GM21576 (cell line): ENCODE results near the gene CENATAC.
"Not testable (repeated sequence)": the region's sequence is repeated elsewhere in the genome, so short reads cannot be mapped to it uniquely, and the experiment has no call there.

Experiments used
- ATAC-seq: cut with Tn5 transposase; IDR thresholded peaks from one replicate; pipeline ENCODE4 v1.9.1; 2021; ENCODE audit warnings: mild to moderate bottlenecking, moderate library complexity; ENCODE audit not compliant: unreplicated experiment

The CENATAC gene

DNA sequence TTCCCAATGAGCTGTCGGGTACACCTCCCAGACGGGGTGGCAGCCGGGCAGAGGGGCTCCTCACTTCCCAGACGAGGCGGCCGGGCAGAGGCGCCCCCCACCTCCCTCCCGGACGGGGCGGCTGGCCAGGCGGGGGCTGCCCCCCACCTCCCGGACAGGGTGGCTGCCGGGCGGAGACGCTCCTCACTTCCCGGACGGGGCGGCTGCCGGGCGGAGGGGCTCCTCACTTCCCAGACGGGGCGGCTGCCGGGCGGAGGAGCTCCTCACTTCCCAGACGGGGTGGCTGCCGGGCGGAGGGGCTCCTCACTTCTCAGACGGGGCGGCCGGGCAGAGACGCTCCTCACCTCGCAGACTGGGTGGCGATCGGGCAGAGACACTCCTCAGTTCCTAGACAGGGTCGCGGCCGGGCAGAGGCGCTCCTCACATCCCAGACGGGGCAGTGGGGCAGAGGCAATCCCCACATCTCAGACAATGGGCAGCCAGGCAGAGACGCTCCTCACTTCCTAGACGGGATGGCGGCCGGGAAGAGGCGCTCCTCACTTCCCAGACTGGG is 6.4 kb upstream of the CENATAC start:
- ATAC-seq, result not testable (repeated sequence)

DNA sequence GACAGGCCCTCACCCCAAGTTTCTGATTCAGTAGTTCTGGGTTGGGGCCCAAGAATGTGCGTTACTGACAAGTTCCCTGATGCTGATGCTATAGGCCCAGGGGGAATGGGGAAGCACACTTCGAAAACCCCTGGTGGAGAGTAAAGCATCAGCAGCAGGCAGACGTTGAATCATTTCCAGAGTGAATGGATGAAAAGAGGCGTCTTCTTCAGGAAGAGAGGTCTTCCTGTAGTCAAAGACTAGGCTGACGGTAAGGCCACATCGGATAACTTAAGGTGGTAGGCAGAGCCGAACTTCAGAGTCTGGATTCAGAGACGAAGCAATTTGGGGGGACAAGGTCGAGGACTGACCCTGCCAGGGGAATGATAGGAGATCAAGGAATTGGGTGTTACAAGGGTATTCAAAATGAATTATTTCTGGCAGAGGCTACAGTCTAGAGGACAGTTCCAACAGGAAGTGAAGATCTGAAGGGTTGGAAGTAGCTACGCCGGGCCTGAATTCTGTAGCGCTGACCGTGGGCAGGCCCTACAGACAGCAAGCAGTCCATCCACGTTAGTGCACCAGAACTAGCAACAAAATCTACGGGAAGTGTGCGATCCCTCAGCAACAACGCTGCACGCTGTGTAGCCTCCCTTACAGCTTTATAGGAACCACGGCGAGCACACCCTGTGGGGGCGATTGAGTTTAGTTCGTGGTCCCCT is 862 bp upstream of the CENATAC start:
- ATAC-seq, result peak; percentile 11

DNA sequence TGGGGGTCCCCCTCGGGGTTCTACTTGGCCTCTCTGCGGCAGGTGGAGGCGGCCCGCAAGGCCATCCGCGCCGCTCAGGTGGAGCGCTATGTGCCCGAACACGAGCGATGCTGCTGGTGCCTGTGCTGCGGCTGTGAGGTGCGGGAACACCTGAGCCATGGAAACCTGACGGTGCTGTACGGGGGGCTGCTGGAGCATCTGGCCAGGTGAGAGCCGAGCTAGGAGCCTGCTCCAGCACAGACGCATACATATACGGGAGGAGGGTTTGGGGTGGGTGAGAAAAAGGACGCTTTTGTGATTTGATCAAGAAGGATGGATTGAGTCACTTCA is 415 bp downstream of the CENATAC start:
- peak; percentile 17 for ATAC-seq

DNA sequence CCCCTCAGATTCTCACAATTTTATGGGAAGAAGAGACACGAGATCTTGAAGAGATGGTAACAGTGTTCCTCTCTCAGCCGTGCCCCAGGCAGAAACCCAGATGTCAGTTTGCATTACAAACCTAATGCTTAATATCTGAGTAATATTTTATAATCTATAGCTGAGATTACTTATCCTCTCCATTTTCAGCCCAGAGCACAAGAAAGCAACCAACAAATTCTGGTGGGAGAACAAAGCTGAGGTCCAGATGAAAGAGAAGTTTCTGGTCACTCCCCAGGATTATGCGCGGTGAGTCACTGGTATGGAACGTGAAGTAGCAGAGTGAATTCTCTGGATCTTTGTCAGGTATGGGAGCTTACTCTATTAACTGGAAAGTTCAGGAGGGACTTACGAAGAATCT is 884 bp downstream of the CENATAC start:
- no peak for ATAC-seq

DNA sequence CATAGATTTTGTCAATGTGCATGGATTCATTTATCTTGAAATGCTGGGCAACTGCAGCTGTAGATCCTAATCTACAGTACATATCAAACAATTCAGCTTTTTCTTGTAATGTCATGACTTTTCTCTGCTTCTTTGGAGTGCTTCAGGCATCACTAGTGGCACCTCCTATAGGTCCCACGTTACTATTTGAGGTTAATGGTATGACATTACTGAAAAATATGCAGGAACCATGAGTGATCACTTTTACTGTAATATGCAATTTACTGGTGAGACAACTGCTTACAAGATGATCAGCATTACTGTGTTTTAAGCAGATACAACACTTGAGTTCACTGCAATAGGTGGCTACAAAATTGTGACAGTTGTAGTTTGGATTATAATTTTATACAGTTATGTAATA is 3.0 kb downstream of the CENATAC start:
- no peak for ATAC-seq

DNA sequence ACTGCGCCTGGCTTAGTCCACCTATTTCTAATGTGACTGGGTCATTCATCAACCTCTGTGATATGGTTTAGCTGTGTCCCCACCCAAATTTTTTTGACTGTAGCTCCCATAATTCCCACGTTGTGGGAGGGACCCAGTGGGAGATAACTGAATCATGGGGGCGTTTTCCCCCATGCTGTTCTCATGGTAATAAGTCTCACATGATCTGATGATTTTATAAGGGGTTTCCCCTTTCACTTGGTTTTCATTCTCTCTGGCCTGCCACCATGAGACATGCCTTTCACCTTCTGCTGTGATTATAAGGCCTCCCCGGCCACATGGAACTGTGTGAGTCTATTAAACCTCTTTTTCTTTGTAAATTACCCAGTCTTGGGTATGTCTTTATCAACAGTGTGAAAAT is 8.7 kb downstream of the CENATAC start:
- ATAC-seq, result no peak

DNA sequence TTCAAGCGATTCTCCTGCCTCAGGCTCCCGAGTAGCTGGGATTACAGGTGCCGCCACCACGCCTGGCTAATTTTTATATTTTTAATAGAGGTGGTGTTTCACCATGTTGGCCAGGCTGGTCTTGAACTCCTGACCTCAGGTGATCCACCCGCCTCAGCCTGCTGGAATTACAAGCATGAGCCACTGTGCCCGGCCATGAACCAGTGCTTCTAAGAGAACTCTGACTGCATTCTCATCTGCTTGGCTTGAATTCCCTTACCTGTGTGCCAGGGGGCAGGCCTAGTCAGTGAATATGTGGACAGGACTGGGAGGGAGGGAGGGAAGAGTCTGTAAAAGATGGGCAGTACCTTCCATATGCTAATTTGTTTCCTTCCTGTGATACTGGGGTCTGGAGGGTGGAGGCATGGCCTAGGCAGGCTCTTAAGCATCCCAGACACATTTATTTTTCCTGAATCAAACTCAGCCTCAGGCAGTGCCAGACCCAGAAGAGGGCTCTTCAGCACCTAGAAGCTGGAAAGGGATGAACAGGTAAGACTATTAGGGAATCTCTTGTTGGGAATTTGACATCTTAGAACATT is 13.6 kb downstream of the CENATAC start:
- no peak for ATAC-seq

DNA sequence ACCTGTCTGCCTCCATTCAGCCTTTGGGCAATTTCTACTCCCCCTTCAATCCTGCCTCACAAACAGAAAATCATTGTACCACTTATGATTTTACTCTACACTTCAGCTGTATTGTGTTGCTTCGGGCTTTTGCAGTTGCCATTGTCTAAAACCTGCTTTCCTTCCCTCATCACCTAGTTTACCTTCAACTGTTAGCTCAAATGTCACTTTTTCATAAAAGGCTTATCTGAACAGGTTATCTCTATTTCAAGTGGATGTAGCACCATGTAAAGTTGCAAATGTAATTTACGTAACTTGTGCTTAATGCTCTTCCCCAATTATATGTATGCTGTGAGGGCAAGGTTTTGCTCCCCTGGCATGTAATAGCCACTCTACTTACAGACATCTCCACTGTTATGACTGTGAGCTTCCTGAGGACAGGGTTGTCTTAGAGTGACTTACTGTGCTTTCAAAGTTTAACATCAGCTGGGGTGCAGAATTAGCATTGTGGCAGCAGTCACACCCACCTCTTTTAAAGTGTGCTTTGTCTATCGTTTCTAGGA is 14.8 kb downstream of the CENATAC start:
- ATAC-seq, result no peak

DNA sequence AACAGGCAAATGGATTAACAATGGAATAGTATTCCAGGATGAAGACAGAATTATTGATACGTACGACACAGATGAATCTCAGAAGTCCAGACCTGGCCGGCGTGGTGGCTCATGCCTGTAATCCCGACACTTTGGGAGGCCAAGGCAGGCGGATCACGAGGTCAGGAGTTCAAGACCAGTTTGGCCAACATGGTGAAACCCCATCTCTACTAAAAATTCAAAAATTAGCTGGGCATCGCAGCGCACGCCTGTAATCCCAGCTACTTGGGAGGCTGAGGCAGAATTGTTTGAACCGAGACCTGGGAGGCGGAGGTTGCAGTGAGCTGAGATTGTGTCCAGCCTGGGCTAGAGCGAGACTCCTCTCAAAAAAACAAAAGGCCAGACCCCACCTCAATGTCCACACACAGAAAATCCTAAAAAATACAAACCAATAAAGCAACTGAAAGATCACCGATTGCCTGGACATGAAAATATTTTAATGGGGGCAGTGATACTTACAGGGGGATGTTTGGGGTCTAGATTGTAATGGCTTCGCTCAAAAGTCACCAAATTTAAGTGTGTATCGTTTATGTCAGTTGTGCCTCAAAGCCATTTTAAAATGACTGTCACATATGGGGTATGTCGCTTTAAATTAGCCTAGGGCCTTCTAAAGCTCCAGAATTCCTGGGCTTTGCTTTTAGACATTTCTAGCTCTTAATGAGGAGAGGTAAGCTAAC is 16.4 kb downstream of the CENATAC start:
- no peak for ATAC-seq

DNA sequence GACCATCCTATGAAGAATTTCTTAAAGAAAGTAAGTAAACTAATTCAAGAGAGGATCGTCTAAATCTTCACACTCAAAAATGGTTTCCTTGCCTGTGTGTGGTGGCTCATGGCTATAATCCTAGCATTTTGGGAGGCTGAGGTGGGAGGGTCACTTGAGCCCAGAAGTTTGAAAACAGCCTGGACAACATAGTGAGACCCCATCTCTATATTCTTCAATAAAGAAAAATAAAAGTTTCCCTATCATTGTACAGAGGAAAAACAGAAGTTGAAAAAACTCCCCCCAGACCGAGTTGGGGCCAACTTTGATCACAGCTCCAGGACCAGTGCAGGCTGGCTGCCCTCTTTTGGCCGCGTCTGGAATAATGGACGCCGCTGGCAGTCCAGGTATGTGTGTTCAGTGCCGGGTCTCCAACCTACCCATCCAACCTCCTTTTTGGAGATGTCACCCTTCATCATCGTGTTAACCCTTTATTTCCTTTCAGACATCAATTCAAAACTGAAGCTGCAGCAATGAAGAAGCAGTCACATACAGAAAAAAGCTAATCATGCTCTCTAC is 17.2 kb downstream of the CENATAC start:
- no peak for ATAC-seq

DNA sequence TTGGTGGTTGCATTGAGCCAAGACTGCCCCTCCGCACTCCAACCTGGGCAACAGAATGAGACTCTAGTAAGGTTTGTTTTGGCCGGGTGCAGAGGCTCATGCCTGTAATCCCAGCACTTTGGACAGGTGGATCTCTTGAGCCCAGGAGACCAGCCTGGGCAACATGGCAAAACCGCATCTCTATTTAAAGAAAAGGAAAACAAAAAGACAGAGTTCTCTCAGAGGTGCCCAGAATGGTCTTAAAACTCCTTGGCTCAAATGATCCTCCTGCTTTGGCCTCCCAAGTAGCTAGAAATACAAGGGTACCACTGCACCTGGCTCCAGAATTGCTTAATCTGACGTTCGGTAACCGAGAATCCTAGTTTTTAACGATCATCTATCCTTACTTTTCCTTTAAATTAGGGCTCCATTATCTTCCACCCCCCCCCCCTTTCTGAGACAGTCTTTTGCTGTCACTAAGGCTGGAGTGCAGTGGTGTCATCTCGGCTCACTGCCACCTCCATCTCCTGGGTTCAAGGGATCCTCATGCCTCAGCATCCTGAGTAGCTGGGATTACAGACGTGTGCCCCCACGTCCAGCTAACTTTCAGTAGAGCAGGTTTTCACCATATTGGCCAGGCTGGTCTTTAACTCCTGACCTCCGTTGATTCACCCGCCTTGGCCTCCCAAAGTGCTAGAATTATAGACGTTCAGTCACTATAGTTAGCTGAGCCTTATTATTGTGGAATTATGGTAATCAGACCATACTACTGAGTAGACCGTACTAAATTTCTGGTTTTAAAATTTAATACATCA is 18.5 kb downstream of the CENATAC start:
- no peak for ATAC-seq

DNA sequence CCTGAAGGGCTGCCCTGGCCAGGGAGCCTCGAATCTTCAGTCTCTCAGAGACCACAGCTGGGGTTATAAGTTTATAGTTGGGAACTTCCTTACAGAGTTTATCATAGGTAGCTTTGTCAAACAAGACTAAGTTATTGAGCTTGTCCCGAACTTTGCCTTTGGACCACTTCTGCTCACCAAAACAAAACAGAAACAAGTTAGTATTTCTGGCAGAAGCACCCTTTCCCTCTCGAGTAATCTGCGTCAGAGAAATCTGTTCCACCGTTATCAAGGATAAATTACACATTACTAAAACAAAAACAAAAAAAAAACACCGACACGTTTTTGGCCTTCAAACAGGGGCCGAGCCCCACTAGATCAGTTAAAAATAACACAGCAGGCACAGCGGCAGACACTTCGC is 19.4 kb downstream of the CENATAC start:
- not testable (repeated sequence) for ATAC-seq

DNA sequence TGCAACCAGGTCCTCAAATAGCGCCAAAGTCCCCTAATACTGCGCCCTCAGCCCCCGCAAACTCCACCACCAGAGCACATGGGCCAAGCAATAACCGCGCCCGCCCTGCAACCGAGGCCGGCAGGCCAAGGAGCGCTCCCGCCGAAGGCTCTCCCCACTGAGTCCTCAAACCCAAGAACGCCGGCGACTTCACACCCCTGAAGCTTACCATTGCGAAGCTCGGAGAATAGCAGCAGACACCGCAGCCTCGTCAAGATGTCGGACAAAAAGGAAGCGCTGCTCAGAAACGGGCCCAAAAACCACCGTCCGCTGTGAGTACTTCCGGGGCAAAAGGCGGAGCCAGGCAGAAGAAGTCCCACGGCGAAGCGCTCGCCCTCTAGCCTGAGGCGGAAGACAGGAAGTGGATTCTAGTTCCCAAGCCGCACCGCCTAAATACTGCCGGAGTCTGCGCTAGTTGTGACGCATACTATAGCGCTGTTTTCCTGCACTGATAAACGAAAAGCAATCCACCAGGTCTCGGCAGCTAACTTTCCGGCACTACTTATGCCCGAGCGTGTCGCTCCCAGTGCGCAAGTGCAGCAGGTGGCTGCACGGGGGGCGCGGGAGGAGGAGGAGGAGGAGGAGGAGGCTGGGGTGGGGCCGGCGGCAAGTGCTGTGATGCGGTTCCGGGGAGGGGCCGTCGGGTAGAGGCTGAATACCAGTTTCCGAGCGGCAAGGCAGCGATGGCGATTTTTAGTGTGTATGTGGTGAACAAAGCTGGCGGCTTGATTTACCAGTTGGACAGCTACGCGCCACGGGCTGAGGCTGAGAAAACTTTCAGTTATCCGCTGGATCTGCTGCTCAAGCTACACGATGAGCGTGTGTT is 20.4 kb downstream of the CENATAC start, which contains the start of the genes RPS25 and TRAPPC4:
TSS of gene RPS25 (minus strand) at position 270 of the 865 bp plus-strand sequence. CDS start at position 211, 59 bp downstream.
TSS of gene TRAPPC4 (plus strand) at position 693 of the 865 bp plus-strand sequence. CDS start at position 723, 30 bp downstream.
- ATAC-seq, result peak; percentile 76

DNA sequence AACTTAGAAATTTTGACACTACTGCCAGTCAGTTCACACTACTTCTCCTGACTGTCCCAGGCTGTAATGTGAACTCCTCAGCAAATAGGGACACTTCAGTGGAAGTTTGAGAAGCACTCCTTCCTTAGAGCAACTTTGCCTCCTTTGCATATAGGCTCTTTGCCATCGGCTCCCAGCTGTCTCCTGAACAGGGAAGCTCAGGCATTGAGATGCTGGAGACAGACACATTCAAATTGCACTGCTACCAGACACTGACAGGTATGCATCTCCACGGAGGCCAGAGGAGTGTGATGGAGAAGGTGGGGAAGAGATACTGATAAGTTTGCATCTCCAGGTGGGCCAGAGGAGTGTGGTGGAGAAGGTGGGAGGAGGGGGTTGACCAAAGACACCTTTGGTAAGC is 22.1 kb downstream of the CENATAC start:
- no peak for ATAC-seq

DNA sequence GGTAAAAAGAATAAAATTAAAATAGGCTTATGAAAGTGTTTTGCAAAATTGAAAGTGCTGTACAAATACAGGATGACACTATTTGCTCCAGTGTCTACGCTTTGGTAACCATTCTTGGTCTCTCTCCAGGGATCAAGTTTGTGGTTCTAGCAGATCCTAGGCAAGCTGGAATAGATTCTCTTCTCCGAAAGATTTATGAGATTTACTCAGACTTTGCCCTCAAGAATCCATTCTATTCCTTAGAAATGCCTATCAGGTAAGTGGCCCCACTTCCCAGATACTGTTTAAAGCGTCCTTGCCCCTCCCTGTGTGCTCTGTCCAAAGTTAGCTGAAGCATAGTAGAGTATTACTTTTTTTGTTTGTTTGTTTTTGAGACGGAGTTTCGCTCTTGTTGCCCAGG is 23.7 kb downstream of the CENATAC start:
- no peak for ATAC-seq

DNA sequence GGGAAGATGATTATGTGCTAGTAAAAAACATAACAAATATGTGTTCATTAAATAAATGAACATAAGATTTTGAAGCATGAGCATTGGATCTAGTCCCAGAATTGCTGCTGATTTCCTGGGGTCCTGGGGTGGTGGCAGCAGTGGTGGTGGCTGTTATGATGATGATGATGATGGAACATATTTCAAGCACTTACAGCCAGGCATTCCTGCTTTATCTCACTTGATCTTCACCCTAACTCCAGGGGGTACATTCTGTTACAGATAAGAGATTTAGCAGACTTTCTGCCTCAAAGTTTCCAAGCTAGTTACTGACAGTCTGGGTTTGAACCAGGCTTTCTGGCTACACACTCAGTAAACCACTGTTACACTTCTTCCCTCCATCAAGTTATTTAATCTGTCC is 25.8 kb downstream of the CENATAC start:
- ATAC-seq, result no peak

DNA sequence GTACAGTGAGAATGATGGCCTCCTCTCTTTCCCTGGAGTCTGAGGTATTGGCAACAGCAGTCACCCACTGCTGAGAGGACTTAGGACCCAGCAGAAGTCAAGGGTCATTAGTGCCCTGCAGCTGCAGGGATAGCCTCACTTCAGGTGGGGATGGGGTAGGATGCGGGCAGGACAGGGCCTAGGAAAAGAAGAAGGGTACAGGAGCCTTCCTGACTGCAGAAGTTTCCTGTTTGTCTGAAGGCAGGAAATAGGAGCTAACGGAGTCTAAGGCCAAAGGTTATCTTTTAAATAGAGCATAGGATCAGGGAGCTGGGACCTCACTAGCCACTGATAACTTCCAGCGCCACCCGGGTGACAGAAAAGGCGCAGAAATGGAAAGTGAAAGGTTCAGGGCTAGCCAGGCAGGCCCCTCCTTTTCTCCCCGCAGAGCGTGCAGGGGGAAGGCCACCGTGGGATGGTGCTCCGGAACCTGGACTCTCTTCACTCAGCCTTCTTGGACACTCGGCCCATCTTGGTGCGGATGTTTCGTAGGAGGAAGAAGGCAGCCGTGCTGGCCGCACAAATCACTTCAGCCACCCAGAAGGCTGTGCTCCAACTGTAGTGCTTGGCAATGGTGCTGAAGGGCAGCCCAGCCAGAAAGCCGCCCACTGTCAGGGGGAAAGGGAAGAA is 26.6 kb downstream of the CENATAC start:
- no peak for ATAC-seq

DNA sequence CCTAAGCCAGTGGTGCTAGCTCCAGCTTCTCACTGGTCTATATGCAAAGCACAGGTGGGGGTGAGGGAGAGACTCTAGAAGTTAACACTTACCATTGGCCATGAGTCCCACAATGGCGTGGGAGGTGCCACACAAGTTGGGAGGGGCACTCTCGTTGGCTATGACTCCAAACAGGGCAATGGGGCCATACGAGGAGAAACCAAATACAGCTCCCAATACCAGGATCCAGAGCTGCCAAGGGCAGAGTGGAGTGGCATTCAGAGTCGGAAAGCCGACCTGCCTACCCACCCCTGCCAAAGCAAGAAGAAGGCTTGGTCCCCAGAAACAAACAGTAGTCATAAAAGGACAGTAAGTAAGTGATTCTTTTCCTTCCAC is 27.1 kb downstream of the CENATAC start:
- no peak for ATAC-seq

DNA sequence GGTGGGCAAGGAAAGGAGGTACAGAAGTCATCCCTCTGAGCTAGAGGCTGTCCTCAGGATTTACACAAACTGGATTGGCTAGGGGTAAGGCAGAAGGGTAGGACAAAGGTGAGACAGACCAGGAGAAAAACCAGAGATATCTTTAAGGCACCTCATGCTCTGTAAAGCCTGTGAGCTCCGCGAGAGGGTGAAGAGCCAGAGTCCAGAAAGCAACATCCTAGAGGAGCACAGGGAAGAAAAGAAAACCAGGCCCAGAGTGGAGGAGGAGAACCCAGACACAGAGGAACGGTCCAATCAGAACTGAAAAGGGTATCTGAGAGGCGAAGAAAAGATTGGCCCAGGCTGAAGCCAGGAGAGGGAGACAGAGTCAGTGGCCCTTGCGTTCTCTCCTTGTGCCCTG is 27.6 kb downstream of the CENATAC start:
- no peak for ATAC-seq
